Left renal cortex interstitium (tissue), 4 donors: ENCODE measurements around the gene ABHD17B. TPM values are rescaled to one million over a fixed set of nuclear protein-coding genes. Genes with fewer than 3 reads are reported as not detected.
"Not testable (repeated sequence)": the region's sequence is repeated elsewhere in the genome, so short reads cannot be mapped to it uniquely, and the experiment has no call there.

Experiments
- DNase-seq, 4 donors: peaks; one replicate each; pipeline ENCODE4 v3.0.0-alpha.2; 2013; ENCODE audit warnings: low read depth in 4 of 4, low spot score in 2 of 4, missing footprints in 1 of 4
- polyA plus RNA-seq, 4 donors: library from polyadenylated mRNA; unstranded; fragments of 120-200 nt; gene quantifications; one replicate each; pipeline ENCODE4 v1.2.1, GENCODE V29; 2013; ENCODE audit not compliant: insufficient read length in 4 of 4

The ABHD17B gene
- polyA plus RNA-seq: 10 to 100 TPM; 26.8 to 29.9 (median 29.0) TPM

DNA sequence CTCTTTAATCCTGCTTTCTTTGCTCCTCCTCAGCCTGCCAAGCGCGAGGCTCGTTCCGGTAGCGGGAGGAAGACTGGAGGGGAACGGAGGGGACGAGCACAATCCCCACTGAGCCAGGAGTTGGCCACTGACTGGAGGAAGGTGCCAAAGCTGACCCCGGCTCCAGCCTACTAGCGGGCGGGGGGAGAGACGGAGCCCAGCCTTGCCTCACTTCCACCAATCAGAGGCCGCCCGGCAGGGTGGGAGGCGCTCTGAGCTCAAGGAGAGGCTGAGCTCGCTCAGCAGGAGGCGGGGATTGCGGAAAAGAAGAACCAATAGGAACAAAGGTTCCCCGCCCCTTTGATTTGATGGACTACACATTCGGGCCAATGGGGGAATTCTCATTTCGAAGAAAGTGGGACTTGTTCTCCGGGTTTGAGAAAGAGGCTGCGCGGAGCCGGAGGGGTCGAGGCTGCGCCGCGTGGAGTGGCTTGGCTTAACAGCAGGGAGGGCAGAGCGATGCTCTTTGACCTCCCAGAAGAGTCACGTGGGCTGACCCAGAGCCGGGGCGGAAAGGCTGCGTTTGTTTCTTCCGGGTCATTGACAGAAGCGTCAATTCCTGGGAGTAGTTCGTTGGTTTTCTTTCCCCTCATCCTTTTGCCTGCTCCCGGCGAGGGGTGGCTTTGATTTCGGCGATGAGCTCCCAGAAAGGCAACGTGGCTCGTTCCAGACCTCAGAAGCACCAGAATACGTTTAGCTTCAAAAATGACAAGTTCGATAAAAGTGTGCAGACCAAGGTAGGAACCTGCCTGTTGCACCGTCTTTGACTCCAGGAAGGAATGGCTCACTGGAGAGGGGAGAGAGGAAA is at the start of gene ABHD17B, which contains the start of gene C9orf85:
Gene ABHD17B, minus strand, starts transcription at position 133 of the 847 bp plus-strand sequence. CDS start 36,113 bp downstream, outside the sequence.
Gene C9orf85, plus strand, starts transcription at position 579 of the 847 bp plus-strand sequence. Its CDS starts 96 bp downstream, at position 675.
- peak; percentile 97 to 99 (median 98) for DNase-seq

DNA sequence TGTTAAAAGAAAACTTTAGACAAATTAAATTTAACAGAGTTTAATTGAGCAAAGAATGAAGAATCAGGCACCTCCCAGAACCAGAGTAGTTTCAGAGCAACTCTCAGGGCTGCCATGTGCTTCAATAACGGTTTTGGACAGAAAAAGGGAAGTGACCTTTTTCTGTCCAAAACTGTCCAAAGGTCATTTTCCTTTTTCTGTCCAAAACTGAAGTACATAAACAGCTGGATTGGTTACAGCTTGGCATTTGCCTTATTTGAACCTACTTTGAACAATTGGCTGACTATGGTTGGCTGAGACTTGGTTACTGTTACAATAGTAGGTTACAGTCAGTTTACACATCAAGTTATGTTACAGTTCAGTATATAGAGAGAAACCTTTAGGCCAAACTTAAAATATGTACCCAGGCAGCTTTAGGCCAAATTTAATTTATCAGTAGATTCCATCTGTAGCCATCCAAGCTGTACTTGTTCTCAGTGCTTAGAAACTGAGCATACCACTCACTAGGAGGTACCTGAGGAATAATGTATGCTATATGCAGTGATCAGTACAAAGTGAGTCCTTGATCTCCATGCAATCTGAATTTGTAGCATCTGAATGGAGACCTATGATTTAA is 44.4 kb upstream of the ABHD17B start:
- DNase-seq: no peak

DNA sequence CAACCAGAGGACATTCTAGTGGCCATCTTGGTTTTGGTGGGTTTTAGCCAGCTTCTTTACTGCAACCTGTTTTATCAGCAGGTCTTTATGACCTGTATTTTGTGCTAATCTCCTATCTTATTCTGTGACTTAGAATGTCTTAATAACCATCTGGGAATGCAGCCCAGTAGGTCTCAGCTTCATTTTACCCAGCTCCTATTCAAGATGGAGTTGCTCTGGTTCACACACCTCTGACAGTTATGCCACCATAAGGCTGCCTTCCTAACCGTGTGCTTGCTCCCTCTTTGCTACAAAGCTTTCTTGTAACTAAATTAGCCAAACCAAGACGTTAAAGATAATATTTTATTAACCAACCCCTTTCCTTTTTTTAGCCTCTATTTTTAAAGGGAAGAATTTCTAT is 43.7 kb upstream of the ABHD17B start:
- DNase-seq: not testable (repeated sequence)

DNA sequence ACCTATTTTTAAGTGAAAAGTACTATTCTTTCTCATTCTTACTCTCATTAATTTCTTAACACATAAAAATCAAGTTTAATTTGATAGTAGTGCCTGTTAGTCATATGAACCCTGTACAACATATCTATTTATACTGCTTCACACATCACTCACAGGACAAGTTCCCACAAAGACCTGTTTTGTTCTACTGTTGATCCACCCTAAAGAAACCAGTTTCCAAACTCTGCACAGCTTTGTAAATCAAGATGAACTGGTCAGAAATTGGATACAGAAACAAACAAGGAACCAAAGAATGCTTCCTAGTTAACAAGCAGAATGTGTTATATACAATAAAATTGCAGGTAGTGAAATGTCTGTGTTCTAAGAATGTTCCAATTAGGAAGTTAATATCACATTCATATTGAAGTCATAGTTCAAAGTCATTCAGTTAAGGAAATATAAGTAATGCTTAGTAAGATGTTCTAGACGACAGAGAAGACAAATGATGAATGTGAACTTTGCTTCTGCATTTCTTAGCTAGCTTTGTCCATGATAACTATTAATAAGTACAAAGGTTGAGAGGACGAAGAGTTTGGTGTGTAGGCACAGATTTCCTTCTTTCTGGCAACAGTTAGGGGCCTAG is 33.9 kb upstream of the ABHD17B start:
- no peak for DNase-seq

DNA sequence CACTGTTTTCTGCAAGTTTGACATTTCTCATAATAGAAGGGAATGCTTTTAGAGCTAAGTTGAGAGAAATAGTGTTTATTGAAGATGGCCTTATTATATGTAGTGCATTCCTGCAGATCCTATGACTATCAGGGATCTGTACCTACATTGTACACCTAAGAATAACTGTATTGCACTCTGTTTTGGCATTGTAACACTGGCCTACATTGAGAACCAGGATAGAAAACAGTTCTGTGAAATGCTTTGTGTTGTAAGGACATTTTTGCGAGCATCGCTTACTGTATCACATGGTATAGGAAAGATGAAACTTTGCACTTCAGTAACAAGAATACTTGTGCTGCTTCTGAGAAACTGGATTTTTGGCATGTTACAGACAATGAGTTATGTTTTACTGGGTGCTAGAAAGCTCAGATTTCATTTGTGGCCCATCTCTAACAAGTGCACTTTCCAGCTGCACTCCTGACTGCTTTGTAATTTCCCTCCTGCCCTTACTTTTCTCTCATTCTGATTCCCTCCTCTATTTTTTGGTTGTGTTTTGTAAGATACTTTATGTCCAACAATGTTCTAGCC is 31.1 kb upstream of the ABHD17B start:
- DNase-seq: no peak

DNA sequence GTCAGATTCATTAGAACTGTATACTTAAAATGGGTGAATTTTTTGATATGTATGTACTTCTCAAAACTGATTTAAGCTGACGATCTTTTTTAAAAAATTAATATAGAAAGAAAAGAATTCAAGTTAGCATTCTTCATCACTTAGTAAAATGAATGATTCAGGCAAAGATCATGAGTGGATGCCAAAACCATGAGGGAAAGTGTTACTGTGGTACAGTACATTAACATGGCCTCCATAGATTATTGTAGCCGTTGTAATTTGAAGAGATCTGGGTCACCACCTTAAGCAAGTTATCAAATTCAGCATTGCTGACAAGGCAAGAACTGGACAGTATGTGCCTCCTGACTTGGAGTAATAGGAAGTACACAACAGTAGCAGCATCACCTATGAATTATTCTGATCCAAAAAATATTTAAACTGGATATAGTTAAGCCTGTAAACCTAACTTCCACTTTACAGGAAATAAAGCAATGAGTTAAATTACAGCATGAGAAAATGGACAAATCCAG is 30.1 kb upstream of the ABHD17B start:
- no peak for DNase-seq

DNA sequence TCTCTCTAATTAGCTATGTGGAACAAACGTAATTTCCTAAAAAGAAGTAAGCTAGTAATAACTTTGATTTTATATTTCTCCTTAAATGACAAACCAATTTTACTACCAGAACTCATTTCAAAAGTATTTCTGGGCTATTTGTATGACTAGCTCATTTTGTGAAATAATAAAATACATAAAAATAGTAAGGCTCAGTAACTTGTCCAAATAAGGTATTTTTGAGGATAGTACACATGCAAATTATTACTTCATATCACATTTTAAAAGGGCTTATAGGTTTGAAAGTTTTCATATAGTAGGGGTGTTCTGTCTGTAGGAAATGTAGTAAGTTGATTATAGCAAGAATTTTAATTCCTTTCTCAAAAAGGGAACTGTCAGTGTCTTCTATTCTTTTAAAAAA is 26.9 kb upstream of the ABHD17B start:
- DNase-seq: no peak

DNA sequence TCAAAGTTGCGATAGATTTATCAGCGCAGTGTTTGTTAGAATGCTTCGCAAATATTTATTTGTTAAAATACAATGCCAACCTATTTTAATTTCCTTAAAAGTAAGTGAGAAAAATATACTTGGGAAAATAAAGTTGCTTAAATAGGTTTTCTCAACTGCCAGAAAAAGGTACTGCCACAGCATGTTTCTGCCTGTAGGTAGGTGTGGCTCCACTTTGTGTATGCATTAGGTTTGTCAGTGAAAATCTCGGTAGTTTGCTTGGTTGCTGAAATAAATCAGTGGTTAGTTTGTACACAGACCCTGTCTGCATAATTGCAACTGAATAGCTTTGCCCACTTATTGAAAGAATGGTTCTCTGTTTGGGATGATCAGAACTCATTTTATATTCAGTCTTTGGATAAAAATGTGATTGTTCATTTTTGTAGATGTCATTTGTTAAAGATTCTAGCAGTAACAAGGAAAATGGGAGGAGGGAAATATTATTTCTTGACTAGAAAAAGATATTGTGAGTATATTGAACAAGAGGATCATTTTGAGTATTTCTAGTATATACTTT is 26.2 kb upstream of the ABHD17B start:
- no peak for DNase-seq

DNA sequence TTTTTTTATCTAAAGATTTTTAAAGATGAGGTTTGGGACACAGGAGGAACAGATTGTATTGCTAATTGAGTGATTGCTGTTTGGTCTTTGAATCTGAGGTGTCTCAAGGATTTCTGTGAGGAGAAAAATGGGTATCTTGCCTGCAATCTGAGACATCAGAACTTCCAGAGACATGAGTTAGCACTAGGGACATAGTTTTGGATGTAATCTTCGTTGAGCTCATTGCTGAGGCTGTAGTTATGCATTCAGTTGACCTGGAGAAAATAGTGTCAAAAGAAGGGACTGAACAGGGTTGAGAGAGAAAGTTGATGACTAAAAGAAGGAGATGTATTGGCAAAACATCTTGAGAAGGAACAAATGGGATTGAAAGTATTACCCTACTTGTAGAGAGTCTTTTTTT is 25.1 kb upstream of the ABHD17B start:
- no peak for DNase-seq

DNA sequence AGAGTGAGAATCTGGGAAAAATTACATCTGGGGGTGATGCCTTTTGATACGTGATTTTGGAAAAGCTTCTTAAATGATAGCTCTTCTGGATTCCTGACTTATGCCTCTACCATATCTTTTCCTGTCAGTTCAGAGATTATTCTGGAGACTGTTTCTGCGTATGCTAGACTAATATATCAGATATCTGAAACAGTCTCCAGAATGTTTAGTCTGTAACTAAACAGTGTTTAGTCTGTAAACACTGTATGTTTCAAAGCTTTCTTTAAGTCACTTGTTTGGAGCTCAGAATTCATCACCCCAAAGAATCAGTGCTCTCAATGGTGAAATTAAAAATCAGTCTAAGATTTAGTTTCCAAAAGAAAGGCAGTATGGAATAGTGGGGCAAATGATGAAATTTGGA is 20.2 kb upstream of the ABHD17B start:
- no peak for DNase-seq

DNA sequence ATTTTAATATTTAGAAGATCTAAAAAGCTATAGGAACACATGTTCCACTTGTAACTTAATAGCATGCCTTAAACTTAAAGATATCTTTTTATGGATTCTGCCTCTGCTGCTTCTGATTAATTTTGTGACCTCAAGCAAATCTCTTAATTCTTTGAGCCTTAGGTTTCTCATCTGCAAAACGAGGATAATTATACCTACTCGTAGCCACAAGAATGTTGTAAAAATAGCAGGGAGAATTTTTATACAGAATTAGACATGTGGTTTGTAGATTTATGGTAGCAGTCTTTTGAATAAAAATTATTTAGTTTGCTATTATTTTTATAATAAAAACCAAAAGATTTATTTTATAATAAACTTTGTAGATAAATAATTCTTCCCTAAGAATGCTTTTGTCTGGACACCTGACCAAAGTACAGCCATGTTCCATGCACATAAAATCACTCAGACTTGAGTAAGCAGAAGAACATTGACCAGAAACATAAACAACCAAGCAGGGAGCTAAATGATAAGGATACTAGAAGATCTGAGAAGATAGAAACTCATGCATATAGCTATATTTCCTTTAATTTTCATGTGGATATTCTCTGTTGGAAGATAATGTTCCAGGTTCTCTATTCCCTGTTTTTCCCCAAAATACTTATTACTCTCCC is 18.9 kb upstream of the ABHD17B start:
- no peak for DNase-seq

DNA sequence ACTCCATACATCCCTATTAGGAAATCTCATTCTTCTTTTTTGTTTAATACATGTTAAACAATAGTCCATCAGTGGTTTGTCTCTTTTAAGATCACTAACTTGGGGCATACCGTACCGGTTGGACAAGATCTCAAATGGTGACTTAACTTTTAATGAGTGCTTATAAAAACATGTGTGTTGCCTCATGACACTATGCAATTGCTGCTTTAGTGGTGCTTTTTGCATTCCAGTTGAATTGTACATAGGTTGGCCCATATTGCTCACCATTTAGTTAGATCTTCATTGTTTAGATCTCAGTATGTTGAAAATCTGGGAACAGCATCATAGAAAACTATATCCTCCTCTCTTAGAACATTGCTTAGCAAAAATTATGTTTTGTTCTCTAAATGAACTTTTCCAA is 18.2 kb upstream of the ABHD17B start:
- no peak for DNase-seq

DNA sequence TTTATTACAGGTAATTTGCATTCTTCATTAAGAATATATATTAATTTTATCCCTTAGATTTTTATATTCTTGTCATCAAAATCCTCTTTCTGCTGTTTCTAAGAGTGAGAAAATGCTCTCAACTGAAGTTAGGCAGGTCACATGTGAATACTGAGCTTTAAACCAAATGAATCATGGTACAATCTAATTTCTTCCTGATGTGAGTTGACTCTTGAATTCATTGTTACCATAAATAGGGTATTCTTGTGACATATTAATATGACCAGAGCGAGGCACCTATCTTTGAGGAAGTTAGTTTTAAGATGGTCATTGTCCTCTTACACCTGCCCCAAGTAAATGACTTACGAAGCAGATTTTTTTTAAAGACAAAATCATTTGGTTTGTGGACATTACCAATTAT is 17.8 kb upstream of the ABHD17B start:
- no peak for DNase-seq

DNA sequence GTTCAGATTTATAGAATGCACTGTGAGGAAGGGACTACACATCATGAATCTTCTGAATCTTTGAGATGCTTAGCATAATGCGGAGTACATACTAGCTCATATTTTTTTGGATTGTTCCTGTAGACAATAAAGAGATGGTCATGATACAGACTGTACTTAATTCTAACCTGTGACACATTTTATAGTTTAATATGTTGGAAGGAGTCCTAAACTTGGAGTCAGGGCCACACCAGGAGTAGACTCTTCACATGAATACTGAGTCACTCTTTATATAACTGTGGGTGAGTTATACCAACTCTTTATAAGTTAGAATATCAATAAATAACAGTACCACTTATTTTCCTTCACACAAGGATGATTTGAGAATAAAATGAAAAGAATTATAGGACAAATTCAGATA is 17.4 kb upstream of the ABHD17B start:
- DNase-seq: no peak

DNA sequence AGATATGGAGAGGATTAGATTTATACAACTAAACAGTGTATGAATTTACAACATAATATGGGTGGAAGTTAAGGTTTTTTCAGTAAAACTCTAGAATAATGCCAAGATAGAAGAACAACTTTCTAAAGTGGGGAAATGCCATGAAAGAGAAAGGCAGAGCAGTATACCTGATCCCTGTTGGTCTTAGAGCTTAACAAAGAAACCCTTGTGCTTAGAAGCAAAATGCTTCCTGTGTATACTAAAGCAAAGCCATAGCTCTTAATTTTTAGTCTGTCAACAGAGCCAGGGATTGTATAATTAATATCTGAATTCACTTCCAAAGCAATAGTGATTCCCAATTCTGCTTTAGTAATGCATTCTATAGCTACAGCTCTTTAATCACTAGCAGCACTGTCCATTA is 14.8 kb upstream of the ABHD17B start:
- DNase-seq: no peak

DNA sequence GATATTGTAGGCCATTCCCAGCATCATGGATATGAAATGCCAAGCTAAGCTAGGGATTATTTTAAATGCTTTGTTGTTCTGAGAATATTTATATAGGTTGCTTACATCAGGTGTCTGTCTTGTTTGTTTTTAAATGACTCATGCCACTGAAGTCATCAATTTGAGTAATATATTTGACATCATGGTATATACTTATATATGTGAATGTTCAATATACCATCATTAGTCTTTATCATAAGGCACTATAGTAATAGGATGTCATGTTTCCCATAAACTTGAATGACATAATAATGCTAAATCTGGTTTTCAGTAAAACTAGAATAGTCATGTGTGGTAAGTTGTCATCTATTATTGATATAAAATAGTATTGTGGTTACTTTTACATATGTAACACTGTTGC is 13.6 kb upstream of the ABHD17B start:
- DNase-seq: no peak

DNA sequence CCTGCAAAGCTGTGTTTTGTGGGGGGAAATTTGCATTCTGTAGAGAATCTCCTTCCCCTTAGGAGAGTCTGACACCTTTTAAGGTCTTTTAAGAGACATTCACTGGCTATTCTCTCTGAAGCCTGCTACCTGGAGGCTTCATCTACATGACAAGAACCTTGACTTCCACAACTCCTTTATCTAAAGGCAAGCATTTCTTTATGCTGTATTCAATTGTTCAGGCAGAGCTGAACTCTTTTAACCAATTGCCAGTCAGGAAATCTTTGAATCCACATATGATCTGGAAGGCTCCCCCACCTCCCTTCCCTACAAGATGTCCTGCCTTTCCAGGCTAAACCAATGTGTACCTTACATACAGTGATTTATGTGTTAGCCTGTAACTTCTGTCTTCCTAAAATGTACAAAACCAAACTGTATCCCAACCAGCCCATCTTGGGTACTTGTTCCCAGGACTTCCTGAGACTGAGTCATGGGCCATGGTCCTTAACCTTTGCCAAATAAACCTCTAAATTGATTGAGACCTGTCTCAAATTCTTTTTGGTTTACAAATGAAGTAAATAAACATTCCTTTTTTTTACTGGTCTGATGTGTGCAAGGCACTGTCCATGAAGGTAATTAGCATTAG is 10.3 kb upstream of the ABHD17B start:
- no peak for DNase-seq

DNA sequence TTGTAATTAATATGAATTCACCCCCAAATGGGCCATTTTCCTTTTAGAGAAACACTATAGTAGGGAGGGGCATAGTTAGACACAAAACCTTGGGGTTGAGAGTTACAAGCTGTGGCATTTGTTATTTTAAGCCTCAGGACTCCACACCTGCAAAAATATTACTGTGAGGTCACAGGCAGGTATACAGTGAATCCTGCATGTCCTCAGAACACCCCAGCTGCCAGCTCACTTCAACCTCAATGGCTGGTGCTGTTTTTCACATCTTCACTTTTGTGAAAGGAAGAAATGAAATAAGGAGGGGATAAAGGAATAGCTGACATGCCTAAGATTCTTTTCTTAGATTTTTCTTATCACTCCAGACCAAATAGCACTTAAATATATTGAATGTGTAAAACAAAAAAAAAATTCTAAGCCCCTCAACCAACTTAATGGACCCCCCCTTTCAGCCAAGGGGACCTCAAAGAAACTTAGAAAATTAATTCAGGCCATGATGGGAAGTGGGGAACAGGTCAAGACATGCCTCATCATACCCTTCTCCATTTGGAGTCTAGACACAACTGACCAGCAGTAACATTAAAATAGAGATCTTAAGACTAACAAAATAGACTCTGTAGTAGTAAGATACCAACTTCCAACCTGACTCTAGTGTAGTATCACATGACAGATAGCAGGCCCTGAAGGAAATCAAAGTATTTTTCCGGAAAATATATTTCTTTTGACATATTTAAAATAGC is 9.6 kb upstream of the ABHD17B start:
- no peak for DNase-seq

DNA sequence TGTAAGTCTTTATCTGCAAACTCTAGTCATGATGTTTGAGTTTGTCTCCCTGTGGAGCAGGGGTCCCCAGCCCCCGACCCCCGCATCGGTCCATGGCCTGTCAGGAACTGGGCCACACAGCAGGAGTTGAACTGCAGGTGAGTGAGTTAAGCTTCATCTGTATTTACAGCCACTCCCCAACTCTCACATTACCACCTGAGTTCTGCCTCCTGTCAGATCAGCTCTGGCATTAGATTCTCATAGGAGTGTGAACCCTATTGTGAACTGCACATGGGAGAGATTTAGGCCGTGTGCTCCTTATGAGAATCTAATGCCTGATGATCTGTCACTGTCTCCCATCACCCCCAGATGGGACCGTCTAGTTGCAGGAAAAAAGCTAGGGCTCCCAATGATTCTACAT is 7.4 kb upstream of the ABHD17B start:
- no peak for DNase-seq
